IPS-NIHi11 (cell line): ENCODE results near the gene FAM184B.
"Not testable (repeated sequence)": the region's sequence is repeated elsewhere in the genome, so short reads cannot be mapped to it uniquely, and the experiment has no call there.

Experiments used
- DNase-seq: peaks from one replicate; pipeline ENCODE4 v3.0.0; 2012; ENCODE audit warnings: mixed read lengths, low spot score

The FAM184B gene

DNA sequence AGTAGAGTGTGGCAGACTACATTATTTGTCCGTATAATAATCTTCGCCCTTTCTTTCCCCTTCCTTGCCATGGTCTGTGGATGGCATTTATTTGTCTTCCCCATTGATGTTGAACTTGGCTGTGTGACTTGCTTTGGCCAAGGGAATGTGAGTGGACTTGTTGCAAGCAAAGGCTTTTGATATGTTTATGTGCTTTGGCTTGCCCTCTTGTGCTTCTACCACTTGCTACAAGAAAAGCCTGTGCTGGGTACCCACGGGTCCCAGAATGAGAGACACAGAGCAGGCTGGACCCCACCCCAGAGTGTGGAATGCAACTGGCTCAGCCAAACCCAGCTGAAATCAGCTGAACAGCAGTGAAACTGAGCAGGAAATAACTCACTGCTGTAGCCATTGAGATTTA, 63.0 kb downstream of the FAM184B start:
- DNase-seq, result no peak

- no peak for DNase-seq
Observed at GRCh38 chr4:17717301-17717700, 64.1 kb downstream of the FAM184B start.

GRCh38 chr4:17715511-17715910, 65.9 kb downstream of the FAM184B start:
- DNase-seq, result no peak

DNA sequence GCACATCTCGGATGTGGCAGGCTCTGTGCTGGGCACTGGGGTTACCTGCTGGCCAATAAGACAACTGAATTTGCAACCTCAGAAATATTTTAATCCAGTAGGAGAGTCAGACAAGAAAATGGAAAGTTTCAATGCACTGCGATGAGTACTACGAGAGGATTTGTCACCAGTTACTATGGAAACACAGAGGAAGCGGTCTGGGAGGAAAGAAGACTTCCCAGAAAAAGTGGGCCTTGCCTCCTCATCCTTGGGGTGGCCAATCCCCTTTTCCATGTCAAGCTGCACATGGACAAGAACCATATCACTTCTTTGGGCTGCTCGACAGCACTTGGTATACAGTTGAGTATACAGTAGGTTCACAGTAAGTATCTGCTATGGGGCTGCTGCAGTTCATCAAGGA, 67.6 kb downstream of the FAM184B start:
- DNase-seq, result no peak

GRCh38 chr4:17712166-17712565, 69.3 kb downstream of the FAM184B start:
- no peak for DNase-seq

GRCh38 chr4:17711206-17711605, 70.2 kb downstream of the FAM184B start:
- not testable (repeated sequence) for DNase-seq

GRCh38 chr4:17709763-17710068, 71.7 kb downstream of the FAM184B start:
- no peak for DNase-seq

- DNase-seq, result no peak
Observed at GRCh38 chr4:17708992-17709762, 72.2 kb downstream of the FAM184B start.

GRCh38 chr4:17707671-17708070, 73.8 kb downstream of the FAM184B start:
- no peak for DNase-seq

- DNase-seq, result no peak
Observed at GRCh38 chr4:17705107-17705506, 76.3 kb downstream of the FAM184B start.

DNA sequence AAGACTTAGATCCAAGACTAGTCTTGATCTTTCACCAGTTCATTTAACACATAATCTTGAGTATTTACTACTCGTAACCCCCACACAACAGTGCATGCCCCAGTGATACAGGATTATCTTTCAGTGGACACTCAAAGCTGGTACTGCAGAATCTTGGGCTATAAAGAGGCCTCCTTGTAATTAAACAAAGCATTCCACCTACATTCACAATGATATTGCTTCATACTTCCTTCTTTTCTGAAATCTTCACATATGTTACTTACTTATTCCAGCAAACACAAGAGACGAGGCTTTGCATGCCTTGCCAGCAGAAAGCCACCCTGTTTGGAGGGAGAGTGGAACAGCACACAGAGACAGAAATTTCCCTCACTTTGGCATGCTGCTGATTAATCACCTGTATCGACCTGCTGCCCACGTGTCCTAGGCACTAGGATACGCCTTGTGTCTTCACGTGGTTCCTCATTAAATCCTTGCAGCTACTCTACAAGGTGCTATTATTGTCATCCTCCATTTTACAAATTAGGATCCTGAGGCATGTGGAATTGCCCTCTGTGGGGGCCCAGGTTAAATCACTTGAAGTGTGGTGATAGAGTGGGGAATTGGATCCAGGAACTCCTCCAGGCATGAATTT, 77.3 kb downstream of the FAM184B start:
- DNase-seq, result no peak

DNA sequence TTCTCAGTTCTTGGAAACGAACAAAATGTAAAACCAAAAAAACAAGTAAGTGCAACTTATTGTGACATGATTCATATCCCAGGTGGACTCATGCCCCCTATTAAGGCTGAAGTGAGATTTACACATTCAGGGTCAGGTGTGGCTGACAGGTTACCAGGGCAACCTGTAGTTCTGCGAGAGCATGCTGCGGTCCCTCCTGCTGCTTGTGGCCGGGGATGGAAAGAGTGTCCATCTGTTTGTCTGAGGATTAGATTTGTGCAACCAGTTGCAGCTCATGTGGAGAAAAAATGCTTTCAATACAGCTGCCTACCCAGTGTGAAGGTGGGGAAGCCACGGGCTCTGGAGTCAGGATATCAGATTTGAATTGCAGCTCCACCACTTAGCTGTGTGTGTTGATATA, 78.8 kb downstream of the FAM184B start:
- DNase-seq, result no peak

GRCh38 chr4:17701882-17702281, 79.5 kb downstream of the FAM184B start:
- no peak for DNase-seq

- no peak for DNase-seq
Observed at GRCh38 chr4:17701138-17701839, 80.1 kb downstream of the FAM184B start.

- no peak for DNase-seq
Observed at GRCh38 chr4:17699380-17699779, 82.0 kb downstream of the FAM184B start.

- no peak for DNase-seq
Observed at GRCh38 chr4:17698116-17698515, 83.3 kb downstream of the FAM184B start.

GRCh38 chr4:17695341-17695740, 86.1 kb downstream of the FAM184B start:
- no peak for DNase-seq

- no peak for DNase-seq
Observed at GRCh38 chr4:17694552-17694951, 86.9 kb downstream of the FAM184B start.

- no peak for DNase-seq
Observed at GRCh38 chr4:17690898-17691297, 90.5 kb downstream of the FAM184B start.

- DNase-seq, result no peak
Observed at GRCh38 chr4:17690135-17690534, 91.3 kb downstream of the FAM184B start.

DNA sequence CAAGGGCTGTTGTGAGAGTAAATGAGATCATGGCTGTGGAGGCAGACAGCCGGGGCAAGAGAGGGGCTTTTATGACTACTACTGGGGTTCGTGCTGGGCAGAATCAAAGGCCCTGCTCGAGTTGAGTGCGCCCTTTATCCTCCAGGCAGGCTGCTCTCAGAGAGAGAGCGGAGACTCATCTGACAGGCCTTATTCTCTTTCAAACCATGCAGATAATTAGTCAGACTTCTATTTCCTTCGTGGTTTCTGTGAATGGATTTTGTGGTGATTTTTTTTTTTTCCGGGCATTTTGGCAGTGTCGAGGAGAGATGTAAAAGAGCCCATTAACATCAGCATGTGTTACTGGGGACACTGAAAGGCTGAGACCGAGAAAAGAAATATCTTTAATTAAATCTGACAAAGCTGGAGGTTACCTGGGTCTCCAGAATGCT, 93.4 kb downstream of the FAM184B start:
- no peak for DNase-seq

DNA sequence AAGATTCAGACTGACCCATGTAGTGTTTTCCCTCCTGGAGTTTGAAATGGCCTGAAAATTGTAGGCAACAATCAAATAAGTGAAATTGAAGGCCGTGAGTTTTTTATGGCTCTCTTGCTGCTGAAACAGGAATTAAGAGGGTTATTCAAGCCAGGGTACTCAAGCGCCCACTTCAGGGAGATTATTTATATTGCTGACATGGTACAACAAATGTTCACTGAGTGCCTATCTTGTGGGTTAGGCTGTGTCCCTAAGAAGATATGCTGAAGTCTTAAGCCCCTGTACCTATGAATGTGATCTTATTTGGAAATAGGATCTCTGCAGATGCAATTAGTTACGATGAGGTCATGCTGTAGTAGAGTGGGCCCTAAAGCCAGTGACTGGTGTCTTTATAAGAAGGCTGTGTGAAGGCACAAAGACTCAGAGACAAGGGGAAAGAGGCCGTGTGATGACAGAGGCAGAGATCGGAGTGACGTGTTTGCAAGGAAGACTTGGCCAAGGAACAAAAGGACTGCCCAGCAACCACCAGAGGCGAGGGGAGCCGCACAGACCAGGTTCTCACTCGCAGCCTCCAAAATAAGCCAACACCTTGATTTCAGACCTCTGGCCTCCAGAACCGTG, 94.1 kb downstream of the FAM184B start:
- DNase-seq, result no peak

DNA sequence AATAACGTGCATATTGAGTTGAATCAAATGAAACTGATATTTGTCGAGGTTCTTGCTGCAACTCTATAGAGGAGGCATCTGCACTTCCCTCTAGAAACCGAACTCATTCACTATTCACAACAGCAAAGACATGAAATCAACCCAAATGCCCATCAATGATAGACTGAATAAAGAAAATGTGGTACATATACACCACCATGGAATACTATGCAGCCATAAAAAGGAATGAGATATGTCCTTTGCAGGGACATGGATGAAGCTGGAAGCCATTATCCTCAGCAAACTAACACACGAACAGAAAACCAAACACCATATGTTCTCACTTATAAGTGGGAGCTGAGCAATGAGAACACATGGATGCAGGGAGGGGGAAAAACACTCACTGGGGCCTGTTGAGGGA, 96.8 kb downstream of the FAM184B start:
- not testable (repeated sequence) for DNase-seq
